HG03342 (cell line): Measurements from ENCODE around the gene ENPP4.
A peak's percentile ranks its signal among the peaks of the same experiment; 100 is the strongest.
"Not testable (repeated sequence)": the region's sequence is repeated elsewhere in the genome, so short reads cannot be mapped to it uniquely, and the experiment has no call there.

Source experiments
- ATAC-seq: cut with Tn5 transposase; IDR thresholded peaks from one replicate; pipeline ENCODE4 v1.9.1; 2021; ENCODE audit warnings: mild to moderate bottlenecking, moderate library complexity; ENCODE audit not compliant: unreplicated experiment

Gene ENPP4, protein sequence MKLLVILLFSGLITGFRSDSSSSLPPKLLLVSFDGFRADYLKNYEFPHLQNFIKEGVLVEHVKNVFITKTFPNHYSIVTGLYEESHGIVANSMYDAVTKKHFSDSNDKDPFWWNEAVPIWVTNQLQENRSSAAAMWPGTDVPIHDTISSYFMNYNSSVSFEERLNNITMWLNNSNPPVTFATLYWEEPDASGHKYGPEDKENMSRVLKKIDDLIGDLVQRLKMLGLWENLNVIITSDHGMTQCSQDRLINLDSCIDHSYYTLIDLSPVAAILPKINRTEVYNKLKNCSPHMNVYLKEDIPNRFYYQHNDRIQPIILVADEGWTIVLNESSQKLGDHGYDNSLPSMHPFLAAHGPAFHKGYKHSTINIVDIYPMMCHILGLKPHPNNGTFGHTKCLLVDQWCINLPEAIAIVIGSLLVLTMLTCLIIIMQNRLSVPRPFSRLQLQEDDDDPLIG

DNA sequence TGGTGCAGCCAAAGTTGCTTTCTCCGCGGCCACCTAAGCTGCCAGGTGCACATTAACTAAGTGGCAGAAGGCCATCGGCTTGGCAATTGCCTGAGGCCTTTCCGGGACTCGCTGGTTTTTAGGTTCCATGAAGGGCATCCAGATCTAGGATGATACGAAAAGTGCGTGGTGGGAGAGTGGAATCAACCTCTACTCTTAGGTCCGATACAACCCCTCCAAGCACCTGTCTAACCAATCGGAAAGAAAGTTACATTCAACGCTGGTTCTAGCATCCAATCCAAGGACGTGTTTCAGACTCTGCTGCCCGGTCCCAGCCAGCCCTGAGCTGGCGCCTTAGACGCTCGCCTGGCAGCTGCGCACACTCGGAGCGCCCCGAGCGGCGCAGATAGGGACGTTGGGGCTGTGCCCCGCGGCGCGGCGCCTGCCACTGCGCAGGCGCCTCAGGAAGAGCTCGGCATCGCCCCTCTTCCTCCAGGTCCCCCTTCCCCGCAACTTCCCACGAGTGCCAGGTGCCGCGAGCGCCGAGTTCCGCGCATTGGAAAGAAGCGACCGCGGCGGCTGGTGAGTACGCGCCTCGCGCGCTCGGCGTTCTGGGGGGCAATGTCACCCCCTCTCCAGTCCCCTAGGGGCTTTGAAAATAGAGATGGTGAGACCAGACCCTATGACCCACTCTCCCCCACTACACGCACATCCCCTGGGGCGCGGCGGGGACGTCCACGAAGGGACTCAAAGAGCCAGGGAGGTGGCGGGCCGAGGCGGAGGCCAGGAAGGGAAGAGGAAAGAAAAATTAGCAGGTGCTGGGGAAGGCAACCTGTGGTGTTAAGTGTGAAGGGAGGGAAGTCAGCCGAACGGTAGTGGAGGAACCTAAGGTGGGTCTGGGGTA is at the start of gene ENPP4:
Gene ENPP4 (plus strand): TSS at position 361 of the 883 bp plus-strand sequence. CDS start 9,595 bp downstream, outside the sequence.
- ATAC-seq = peak; percentile 98

DNA sequence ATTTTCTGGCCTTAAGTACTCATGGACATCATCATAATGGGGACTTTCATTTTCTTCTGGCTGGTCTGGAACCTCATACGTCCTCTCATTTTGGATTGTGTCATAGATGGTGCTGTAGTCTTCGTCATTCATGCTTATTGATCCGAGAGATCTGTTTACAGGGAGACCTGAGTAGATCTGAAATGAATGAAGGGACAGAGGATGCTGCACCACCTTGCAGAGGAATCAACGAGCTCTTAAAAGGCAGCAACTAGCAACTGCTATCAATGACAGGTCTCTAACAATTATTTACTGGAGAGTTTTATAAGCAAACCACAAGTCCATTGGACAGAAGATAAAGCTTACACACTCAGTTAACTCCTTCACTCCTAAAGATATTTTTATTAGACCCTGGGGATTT is 49.7 kb upstream of the ENPP4 start:
- no peak for ATAC-seq

DNA sequence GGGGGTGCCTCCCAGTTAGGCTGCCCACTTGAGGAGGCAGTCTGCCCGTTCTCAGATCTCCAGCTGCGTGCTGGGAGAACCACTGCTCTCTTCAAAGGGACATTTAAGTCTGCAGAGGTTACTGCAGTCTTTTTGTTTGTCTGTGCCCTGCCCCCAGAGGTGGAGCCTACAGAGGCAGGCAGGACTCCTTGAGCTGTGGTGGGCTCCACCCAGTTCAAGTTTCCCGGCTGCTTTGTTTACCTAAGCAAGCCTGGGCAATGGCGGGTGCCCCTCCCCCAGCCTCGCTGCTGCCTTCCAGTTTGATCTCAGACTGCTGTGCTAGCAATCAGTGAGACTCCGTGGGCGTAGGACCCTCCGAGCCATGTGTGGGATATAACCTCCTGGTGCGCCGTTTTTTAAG is 44.1 kb upstream of the ENPP4 start:
- not testable (repeated sequence) for ATAC-seq

DNA sequence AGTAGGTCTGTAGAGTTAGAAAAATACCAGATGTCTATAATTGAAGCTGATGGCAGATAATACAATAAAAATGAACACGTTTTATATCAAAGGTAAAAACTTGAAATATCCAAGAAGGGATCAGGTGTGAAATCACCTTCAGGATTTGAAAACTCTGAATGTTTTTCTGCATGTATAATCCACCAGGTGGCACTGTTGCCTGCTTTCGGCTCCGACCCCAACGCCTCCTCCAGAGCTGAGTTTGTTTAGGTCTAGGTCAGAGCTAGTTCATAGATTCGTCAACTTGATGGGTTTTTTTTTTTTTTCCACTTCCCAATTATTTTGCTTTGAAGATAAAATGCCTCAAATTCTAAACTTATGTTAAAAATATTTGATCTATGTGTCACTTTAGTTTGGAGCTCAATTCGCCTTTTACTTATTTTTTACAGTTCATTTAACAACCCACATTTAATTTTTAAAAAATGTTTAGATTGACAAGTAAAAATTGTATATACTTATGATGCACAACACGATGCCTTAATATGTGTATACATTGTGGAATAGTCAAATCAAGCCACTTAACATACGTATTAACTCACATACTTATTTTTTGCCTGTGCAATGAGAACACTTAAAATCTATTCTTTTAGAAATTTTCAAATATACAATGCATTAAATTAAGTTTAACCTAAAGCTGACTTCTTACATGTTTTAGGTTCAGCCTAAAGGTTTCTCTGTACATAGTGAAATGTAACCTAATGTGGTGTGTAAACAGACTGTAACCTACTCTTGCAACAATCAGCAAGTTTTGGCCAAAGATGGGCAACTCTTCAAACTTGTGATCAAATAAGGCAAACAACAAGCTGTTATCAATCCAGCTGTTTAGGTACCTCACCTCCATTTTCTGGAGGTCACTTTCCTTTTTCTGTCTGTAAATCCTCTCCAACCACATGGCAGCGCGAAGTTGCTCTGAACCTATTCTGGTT is 39.4 kb upstream of the ENPP4 start:
- ATAC-seq = no peak

DNA sequence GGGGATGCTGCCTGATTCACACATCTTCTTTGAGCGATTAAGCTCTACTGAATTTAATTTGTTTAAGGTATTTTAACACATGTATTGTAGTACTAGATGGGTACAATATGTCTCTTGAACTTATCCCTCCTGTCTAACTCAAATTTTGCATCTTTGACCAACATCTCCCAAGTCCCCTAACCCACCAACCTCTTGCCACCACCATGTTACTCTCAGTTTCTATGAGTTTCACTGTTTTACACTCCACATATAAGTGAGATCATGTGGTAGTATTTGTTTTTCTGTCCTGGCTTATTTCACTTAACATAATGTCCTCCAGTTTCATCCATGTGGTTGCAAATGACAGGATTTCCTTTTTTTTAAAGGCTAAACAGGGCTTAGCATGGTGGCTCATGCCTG is 38.7 kb upstream of the ENPP4 start:
- no peak for ATAC-seq

DNA sequence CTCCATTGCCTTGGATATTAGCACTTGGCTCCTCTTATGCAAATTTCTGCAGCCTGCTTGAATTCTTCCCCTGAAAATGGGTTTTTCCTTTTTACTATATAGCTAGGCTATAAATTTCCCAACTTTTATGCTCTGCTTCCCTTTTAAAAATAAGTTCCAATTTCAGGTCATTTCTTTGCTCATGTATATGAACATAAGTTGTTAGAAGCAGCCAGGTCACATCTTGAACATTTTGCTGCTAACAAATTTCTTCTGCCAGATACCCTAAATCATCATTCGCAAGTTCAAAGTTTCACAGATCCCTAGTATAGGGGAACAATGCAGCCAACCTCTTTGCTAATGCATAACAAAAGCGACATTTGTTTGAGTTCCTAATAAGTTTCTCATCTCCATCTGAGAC is 34.5 kb upstream of the ENPP4 start:
- ATAC-seq = no peak

DNA sequence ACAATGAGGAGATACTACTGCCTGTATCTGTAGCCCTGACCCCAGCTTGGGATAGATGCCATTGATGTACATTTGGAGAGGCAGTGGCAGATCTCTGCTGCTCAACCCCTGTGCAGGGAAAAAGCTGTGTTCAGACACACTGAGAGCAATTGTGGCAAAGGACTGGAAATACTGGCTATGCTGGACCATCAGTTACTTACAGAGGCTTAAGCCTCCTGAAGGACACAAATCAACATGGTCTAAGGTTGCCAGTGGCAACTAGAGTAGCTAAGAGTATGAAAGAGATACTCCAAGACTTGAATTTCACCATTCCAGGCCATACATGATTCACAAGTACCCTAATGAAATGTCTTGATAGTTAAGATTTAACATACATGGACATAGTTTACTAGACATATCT is 32.4 kb upstream of the ENPP4 start:
- ATAC-seq = no peak

DNA sequence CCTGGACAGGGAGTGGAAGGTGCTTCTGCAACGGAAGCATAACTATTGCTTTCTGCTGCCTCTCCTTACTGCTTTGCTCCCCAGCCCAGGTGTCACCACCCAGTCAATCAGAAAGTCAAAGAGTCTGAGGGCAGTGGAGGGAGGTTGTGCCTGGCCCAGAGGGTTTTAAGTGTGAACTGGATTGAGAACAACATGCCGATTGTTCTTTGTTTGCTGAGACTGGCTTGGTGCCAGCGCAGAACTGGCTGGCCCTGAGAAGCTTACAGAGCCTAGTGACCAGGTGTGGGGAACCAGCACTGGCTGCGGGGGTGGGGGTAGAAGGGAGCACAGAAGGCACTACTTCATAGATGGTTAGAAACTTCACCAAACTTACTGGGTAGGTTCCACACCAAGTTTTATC is 31.1 kb upstream of the ENPP4 start:
- peak; percentile 60 for ATAC-seq

DNA sequence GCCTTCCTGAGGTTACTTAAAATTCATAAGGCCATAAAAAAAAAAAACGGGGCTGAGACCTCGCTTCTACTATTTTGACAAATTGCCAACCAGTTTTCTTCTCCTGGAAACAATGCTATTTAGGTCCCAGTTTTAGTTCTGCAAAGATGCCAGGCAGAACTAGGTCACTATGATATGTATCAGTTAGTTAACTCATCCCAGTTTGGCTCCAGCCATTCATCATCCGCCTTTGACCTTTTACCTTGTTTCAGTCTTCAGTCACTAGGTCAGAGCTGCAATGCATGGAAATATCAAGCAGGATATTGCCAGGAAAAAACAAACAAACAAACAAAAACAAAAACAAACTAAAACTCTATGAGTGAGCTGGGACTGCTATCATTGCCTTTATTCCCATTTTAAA is 29.8 kb upstream of the ENPP4 start:
- ATAC-seq = no peak

DNA sequence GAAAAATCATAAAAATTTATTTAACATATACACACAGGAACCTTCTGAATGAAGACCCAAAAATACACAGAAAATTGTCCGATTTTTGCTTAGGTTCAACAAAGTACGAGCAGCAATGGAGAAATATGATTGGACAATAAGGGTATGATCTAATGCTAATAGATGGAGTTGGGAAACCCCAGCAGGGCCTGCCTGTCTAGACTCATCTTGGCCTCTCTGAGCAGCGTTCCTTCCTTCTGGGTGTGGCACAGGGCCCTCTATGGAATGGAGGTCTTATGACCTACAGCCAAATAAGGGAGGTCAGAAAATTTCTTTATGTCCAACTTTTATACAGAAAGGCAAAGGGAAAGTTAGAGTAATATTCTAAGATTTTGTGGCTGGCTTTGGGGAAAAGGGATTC is 27.7 kb upstream of the ENPP4 start:
- ATAC-seq = no peak

DNA sequence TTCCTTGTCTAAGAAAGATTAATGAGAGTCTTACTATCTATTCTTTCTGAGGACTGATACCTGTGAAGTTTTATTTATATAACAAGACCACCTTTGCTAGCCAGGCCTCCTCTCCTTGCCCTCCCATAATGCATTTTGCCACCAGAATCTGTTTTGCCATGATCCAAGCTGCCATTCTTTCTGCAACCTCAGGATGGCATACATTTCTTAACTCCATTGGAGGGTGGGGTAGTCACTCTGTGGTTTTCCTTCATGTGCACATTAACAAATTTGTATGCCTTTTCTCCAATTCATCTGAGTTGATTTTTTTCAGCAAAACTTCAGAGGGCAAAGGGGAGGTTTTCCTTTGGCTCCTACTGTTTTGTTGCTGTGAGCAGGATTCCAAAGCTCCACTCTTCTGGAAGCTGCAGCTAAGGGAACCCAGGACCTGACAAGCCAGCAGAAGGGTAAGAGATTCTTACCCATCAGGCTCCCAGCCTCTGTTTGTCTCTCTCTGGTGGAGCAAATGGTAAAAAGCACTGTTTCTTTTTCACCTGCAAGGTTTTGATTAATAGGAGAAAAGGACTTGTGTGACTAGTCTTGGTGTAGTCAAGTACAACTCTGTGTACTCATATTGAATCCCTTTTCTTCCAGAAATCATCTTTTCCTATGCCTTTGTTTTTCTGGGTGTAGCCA is 26.2 kb upstream of the ENPP4 start:
- ATAC-seq = no peak

DNA sequence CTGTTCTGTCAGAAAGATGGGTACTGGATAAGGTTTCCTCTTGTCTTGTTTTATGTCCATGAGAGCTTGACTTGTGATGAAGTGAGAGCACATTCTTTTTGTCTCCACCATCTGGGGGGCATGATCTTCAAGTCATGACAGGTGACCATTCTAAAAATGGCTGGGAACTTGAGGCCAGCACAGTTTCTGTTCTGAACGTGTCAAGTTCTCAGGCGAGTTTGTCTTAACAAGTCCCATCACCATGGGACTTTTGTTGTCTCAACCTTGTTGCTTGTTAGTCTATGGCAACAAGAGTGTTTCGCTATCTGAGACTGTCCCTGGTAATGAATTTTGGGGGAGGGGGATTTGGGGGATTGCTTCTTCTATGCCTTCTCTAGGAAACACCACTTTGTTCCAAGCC is 25.6 kb upstream of the ENPP4 start:
- ATAC-seq = peak; percentile 78

DNA sequence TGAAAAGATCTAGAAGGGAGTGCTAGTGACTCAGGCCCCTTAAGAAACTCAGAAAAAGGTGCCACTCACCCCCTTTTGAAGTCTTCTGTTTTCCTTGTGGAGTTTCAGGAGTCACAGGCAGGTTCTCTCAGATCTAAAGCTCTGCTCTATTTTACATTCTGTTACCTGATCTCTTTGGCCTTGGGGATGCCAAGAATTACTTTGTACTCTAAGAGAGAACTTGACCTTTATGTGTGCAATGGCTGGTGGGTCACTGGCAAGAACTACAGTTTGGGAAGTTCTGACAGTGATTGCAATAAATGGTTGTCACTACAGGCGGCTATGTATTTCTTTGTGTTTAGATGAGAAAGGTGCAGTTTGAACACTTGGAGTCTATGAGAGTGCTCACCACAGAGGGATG is 24.2 kb upstream of the ENPP4 start:
- no peak for ATAC-seq

DNA sequence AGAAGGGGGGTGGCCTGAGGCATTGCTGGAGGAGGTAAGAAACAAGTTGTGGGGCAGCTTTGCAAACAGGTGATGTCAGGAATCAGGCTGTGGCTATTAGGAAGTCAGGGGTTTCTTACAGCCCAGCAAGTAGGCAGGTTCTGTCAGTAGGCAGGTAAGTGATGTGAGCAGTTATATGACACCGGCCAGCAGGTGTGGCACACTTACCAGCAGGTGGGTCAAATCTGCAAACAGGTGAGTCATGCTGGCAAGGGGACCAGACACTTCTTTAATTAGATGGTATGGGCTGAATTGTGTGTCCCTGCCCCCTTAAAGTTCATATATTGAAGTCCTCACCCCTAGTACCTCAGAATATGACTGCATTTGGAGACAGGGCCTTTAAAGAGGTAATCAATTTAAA is 16.4 kb upstream of the ENPP4 start:
- no peak for ATAC-seq

DNA sequence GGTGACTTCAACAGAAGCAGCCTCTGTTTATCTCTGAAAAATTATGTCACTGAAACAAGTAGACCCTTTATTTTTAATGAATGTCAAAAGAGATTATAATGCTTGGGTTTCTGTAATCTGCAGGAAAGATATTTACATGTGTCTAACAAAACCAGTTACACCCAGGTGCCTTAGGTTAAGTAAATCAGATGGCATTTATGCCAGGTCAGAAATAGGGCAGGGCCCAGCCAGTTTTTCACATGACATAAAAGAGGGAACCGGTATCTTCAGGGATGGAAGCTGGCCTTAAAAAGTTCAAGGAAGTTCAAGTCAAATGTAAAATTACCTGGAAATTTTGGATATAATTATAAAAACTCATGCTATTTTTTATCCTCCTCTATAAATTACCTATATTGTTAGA is 14.2 kb upstream of the ENPP4 start:
- ATAC-seq = no peak

DNA sequence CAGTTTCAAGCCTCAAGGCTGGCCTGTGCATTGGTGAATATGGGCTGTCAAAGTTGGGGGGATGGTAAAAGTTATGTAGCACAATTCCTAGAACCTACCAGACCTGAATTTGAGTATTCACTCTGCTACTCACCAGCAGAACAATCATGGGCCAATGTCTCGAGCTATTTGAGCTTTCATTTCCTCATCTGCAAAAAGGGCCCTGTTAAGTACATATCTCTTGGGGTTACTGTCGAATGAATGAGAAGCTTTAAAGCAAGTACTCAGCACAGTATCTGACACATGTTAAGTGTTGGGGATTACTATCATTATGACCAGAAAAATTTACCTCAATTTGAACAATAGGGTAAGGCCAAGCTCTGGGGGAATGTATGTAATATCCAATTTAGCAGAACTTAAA is 13.5 kb upstream of the ENPP4 start:
- no peak for ATAC-seq

DNA sequence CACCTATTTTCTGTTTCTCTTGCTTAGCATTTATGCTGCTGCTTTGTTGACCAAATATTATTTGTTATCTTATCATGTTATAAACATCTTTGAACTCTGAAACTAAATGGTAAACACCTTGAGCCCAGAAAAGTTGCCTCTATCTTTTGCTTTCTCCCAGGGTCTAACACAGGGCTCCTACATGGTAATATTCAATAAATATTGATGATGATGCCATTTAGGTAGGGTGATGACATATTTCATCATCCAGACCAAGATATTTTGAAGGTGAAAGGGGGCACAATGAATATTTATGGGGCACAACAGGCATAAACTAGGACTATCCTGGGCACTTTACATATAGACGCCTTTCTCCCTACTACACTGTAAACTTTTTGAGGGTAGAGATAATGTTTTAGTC is 11.6 kb upstream of the ENPP4 start:
- ATAC-seq = no peak

DNA sequence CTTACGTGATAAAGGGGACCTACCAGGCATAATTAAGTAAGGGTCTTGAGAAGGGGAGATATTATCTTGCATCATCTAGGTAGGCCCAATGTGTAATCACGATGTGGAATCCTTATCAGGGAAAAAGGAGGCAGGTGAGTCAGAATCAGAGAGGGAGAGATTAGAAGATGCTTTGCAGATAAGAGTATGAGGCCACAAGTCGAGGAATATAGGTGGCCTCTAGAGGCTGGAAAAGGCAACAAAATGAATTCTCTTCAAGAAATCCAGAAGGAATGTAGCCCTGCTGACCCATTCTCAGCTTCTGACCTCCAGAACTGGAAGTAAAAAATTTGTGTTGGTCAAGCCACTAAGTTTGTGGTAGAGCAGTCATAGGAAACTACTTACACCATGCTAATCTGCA is 11.0 kb upstream of the ENPP4 start:
- no peak for ATAC-seq

DNA sequence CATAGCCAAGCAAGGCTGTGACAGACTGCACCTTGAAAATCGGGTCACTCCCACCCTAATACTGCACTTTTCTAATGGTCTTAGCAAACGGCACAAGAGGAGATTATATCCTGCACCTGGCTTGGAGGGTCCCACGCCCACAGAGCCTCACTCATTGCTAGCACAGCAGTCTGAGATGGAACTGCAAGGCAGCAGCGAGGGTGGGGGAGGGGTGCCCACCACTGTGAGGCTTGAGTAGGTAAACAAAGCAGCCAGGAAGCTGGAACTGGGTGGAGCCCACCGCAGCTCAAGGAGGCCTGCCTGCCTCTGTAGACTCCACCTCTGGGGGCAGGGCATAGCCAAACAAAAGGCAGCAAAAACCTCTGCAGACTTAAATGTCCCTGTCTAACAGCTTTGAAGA is 10.1 kb upstream of the ENPP4 start:
- not testable (repeated sequence) for ATAC-seq

DNA sequence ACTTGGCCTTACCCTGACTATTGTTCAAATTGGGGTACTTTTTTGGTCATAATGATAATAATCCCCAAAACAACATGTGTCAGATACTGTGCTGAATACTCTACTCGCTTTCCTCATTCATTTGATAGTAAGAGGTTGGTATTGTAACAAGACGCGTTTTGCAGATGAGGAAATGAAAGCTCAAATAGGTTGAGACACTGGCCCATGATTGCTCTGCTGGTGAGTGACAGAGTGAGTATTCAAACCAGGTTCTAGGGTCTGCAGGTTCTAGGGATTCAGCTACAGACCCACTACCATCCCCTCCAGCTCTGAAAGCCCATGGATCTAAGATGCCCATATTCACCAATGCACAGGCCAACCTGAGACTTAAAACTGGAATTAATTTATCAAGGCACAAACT is 1.3 kb upstream of the ENPP4 start:
- ATAC-seq = peak; percentile 38
